ENCODE data around the gene MYBBP1A. TPM values are rescaled to one million over a fixed set of nuclear protein-coding genes. Genes with fewer than 3 reads are reported as not detected.

Gene MYBBP1A
- total RNA-seq, 1 experiment from 2014 or later: 177 TPM

DNA sequence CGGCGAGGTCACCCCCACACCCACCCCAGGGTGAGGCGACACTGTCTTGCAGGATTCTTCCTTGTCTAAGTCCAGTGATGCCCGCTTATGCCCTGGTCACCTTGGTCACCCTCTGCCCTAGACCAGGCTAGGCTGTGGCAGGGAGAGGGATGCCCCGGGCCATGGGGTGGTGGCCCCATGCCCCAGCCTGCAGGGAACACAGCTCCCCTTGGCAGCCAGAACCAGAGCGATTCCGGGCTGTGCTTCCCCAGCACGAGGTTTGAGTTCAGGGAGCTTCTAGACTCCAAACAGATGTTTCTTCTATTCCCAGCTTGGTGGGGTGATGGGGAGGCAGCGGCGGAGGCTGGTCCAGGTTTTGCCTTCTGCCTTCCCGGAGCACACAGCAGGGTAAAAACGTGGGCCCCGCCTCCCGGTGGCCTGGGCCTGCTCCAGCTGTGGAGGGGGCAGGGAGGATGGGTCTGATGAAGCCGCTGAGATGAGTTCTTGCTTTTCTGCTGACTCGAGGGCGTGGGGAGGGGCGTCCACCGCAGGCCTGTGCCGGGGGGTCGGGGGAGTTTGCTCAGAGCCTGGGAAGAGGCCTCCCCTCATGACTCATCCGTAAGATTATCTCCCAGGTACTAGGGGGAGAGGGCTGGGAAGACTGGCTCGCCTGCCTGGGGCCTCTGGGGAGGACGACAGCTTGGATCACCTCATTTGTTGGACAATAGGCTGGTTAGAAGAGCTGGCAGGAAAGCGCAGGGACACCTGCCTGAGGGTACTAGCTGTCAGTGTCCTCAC is 44.5 kb upstream of the MYBBP1A start:
- no peak for DNase-seq (ENCODE audit: low spot score)
- Histone ChIP-seq H3K27me3 (replicated peaks; ENCODE audit: insufficient read depth, low read depth, low read length, poor library complexity) (no peaks in the 10 kb centered on the region), H3K27ac (ENCODE audit: low read depth, low read length, poor library complexity, severe bottlenecking) (no peak overlapping the region)

GRCh38 chr17:4598776-4599504 is 43.8 kb upstream of the MYBBP1A start:
- ChIA-PET CTCF (interaction anchor here (0.6 to 1.1 kb wide), 2 partner anchors 9 to 282 kb away, joined by 3 to 4 read pairs; no protein-coding TSS in a partner anchor), POLR2A (ENCODE audit: low non-redundant PET) (no interaction called here)
- DNase-seq (ENCODE audit: low spot score): no peak
- H3K27me3 ChIP-seq (replicated peaks; ENCODE audit: insufficient read depth, low read depth, low read length, poor library complexity): no peaks in the 10 kb centered on the region
- no peak overlapping the region for H3K4me3 ChIP-seq (ENCODE audit: low read depth, low read length, poor library complexity, severe bottlenecking)
- no peak for TF ChIP-seq EZH2 (IDR thresholded peaks at IDR 0.05; ENCODE audit: borderline replicate concordance, low read depth, low read length, poor library complexity, severe bottlenecking)
- TF ChIP-seq, protein P1, sequence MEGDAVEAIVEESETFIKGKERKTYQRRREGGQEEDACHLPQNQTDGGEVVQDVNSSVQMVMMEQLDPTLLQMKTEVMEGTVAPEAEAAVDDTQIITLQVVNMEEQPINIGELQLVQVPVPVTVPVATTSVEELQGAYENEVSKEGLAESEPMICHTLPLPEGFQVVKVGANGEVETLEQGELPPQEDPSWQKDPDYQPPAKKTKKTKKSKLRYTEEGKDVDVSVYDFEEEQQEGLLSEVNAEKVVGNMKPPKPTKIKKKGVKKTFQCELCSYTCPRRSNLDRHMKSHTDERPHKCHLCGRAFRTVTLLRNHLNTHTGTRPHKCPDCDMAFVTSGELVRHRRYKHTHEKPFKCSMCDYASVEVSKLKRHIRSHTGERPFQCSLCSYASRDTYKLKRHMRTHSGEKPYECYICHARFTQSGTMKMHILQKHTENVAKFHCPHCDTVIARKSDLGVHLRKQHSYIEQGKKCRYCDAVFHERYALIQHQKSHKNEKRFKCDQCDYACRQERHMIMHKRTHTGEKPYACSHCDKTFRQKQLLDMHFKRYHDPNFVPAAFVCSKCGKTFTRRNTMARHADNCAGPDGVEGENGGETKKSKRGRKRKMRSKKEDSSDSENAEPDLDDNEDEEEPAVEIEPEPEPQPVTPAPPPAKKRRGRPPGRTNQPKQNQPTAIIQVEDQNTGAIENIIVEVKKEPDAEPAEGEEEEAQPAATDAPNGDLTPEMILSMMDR (conservative IDR thresholded peaks at IDR 0.05; ENCODE audit: low read depth, low read length): no peak
- no peak overlapping the region for H3K27ac ChIP-seq (ENCODE audit: low read depth, low read length, poor library complexity, severe bottlenecking)
- intact Hi-C loops (cut with micrococcal nuclease; ENCODE audit: unreplicated experiment): no loop called here
- peaks cover under 1% of the 10 kb centered on the region for H3K4me1 ChIP-seq (ENCODE audit: insufficient read depth, low read length, poor library complexity, severe bottlenecking)
- H3K9me3 ChIP-seq (ENCODE audit: low read depth, low read length, poor library complexity, severe bottlenecking): no peaks in the 10 kb centered on the region
- no peaks in the 10 kb centered on the region for H3K36me3 ChIP-seq (ENCODE audit: insufficient read depth, low read length, poor library complexity, severe bottlenecking)
- no TSS peak for BruUV-seq (replicated peaks)

More for the DNA sequence above, 44.5 kb upstream of the MYBBP1A start:
- H3K4me3 ChIP-seq (ENCODE audit: low read depth, low read length, poor library complexity, severe bottlenecking): no peak overlapping the region
- intact Hi-C loops (cut with micrococcal nuclease; ENCODE audit: unreplicated experiment): no loop called here
- TF ChIP-seq, protein P1 (conservative IDR thresholded peaks at IDR 0.05; ENCODE audit: low read depth, low read length): no peak
- TF ChIP-seq EZH2 (IDR thresholded peaks at IDR 0.05; ENCODE audit: borderline replicate concordance, low read depth, low read length, poor library complexity, severe bottlenecking): no peak
- BruUV-seq (replicated peaks): no TSS peak
- no peaks in the 10 kb centered on the region for H3K36me3 ChIP-seq (ENCODE audit: insufficient read depth, low read length, poor library complexity, severe bottlenecking)
- POLR2A ChIA-PET (ENCODE audit: low non-redundant PET): no interaction called here
- H3K4me1 ChIP-seq (ENCODE audit: insufficient read depth, low read length, poor library complexity, severe bottlenecking): peaks cover 8% of the 10 kb centered on the region
- H3K9me3 ChIP-seq (ENCODE audit: low read depth, low read length, poor library complexity, severe bottlenecking): no peaks in the 10 kb centered on the region
- CTCF ChIA-PET: interaction anchor here (0.6 to 1.1 kb wide), 3 partner anchors 9 to 283 kb away, joined by 3 to 4 read pairs (median 4); no protein-coding TSS in a partner anchor

DNA sequence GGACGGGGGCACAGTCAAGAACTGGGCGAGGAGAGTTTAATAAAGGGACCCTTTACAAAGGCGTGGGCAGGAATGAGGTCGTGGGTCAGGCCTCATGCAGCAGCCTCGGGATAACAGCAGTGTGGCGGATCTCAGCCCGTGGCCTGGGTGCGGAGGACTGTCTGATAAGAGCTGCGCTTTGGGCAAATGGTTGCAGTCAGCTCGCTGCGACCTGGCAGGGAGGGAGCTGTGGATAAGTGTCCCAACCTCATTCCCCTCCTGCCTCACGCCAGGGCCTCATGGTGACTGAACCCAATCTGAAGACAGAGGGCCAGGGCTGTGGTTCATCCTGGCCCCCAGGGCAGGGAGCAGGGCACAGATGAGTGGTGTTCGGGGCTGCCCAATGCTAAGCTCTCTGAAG is 42.8 kb upstream of the MYBBP1A start:
- no peaks in the 10 kb centered on the region for H3K4me1 ChIP-seq (ENCODE audit: insufficient read depth, low read length, poor library complexity, severe bottlenecking)
- H3K4me3 ChIP-seq (ENCODE audit: low read depth, low read length, poor library complexity, severe bottlenecking): no peak overlapping the region
- no TSS peak for BruUV-seq (replicated peaks)
- no peaks in the 10 kb centered on the region for H3K9me3 ChIP-seq (ENCODE audit: low read depth, low read length, poor library complexity, severe bottlenecking)
- no peak overlapping the region for H3K27ac ChIP-seq (ENCODE audit: low read depth, low read length, poor library complexity, severe bottlenecking)
- DNase-seq (ENCODE audit: low spot score): no peak
- intact Hi-C loops (cut with micrococcal nuclease; ENCODE audit: unreplicated experiment): no loop called here
- no peaks in the 10 kb centered on the region for H3K27me3 ChIP-seq (replicated peaks; ENCODE audit: insufficient read depth, low read depth, low read length, poor library complexity)
- no peak for TF ChIP-seq EZH2 (IDR thresholded peaks at IDR 0.05; ENCODE audit: borderline replicate concordance, low read depth, low read length, poor library complexity, severe bottlenecking)
- TF ChIP-seq, protein P1 (conservative IDR thresholded peaks at IDR 0.05; ENCODE audit: low read depth, low read length): no peak
- ChIA-PET CTCF (no interaction called here), POLR2A (ENCODE audit: low non-redundant PET) (no interaction called here)
- H3K36me3 ChIP-seq (ENCODE audit: insufficient read depth, low read length, poor library complexity, severe bottlenecking): no peaks in the 10 kb centered on the region

All from A673 (cell line).